ENCODE data around the gene NUDT5. TPM values are rescaled to one million over a fixed set of nuclear protein-coding genes. Genes with fewer than 3 reads are reported as not detected.

The NUDT5 gene
- polyA plus RNA-seq, 1 of the 3 experiments (the other 2 are of a cell fraction) = 61.2 TPM

- TF ChIP-seq, protein P1, sequence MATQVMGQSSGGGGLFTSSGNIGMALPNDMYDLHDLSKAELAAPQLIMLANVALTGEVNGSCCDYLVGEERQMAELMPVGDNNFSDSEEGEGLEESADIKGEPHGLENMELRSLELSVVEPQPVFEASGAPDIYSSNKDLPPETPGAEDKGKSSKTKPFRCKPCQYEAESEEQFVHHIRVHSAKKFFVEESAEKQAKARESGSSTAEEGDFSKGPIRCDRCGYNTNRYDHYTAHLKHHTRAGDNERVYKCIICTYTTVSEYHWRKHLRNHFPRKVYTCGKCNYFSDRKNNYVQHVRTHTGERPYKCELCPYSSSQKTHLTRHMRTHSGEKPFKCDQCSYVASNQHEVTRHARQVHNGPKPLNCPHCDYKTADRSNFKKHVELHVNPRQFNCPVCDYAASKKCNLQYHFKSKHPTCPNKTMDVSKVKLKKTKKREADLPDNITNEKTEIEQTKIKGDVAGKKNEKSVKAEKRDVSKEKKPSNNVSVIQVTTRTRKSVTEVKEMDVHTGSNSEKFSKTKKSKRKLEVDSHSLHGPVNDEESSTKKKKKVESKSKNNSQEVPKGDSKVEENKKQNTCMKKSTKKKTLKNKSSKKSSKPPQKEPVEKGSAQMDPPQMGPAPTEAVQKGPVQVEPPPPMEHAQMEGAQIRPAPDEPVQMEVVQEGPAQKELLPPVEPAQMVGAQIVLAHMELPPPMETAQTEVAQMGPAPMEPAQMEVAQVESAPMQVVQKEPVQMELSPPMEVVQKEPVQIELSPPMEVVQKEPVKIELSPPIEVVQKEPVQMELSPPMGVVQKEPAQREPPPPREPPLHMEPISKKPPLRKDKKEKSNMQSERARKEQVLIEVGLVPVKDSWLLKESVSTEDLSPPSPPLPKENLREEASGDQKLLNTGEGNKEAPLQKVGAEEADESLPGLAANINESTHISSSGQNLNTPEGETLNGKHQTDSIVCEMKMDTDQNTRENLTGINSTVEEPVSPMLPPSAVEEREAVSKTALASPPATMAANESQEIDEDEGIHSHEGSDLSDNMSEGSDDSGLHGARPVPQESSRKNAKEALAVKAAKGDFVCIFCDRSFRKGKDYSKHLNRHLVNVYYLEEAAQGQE (IDR thresholded peaks at IDR 0.05; ENCODE audit: low read depth, low read length) = no peak
- no peak for TF ChIP-seq EZH2phosphoT487 (IDR thresholded peaks at IDR 0.05; ENCODE audit: borderline replicate concordance, low read depth)
These were observed 15.3 kb downstream of the NUDT5 start (continued) for GRCh38 chr10:12180221-12180974.

- Histone ChIP-seq H3K27ac (ENCODE audit: low read depth in 2 of 2, low read length in 1 of 2) (no peak overlapping the region), H3K4me3 (ENCODE audit: low read depth in 2 of 2, low read length in 1 of 2) (no peak overlapping the region), H3F3A (replicated peaks; ENCODE audit: insufficient read depth) (no peaks in the 10 kb centered on the region), H4K20me1 (ENCODE audit: insufficient read depth) (no peaks in the 10 kb centered on the region), H3K27me3 (ENCODE audit: insufficient read depth) (no peaks in the 10 kb centered on the region), H3K9me3 (no peaks in the 10 kb centered on the region), H2AFZ (ENCODE audit: low read depth) (no peak overlapping the region), H3K4me1 (ENCODE audit: control insufficient read depth in 1 of 2, insufficient read depth in 2 of 2, low read depth in 1 of 2, low read length in 1 of 2) (no peaks in the 10 kb centered on the region), H3K36me3 (replicated peaks in 1 of 2; ENCODE audit: control insufficient read depth in 1 of 2, insufficient read depth in 2 of 2, low read length in 1 of 2) (peaks cover 35 to 39% of the 10 kb centered on the region in 2 experiments), H3K4me2 (no peak overlapping the region), H3K79me2 (ENCODE audit: insufficient read depth) (no peaks in the 10 kb centered on the region), H3K9ac (no peak overlapping the region), H3K9me2 (no peaks in the 10 kb centered on the region)
- ChIA-PET POLR2A (no interaction called here), CTCF (interaction anchor here (1.4 kb wide), 1 partner anchor 49 kb away, joined by 4 read pairs; no protein-coding TSS in a partner anchor)
- WGBS (ENCODE audit: low lambda C conversion rate) = 97% methylated on average over 4 of the region's 4 CpGs
- DNase-seq = no peak
- TF ChIP-seq SMC3 (IDR thresholded peaks at IDR 0.05; ENCODE audit: low read depth, low read length) = no peak
- no peak for TF ChIP-seq IRF3 (IDR thresholded peaks at IDR 0.05; ENCODE audit: low read depth, low read length)
- TF ChIP-seq TAF1 (IDR thresholded peaks at IDR 0.05; ENCODE audit: borderline replicate concordance, low read depth, low read length) = no peak
- TF ChIP-seq GABPA (IDR thresholded peaks at IDR 0.05; ENCODE audit: low read depth) = no peak
- TF ChIP-seq, protein P2, sequence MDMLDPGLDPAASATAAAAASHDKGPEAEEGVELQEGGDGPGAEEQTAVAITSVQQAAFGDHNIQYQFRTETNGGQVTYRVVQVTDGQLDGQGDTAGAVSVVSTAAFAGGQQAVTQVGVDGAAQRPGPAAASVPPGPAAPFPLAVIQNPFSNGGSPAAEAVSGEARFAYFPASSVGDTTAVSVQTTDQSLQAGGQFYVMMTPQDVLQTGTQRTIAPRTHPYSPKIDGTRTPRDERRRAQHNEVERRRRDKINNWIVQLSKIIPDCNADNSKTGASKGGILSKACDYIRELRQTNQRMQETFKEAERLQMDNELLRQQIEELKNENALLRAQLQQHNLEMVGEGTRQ (IDR thresholded peaks at IDR 0.05; ENCODE audit: borderline replicate concordance, low read depth, low read length) = no peak
- TF ChIP-seq RFX5 (IDR thresholded peaks at IDR 0.05; ENCODE audit: low read length) = no peak
- no peak for TF ChIP-seq ELF1 (IDR thresholded peaks at IDR 0.05)
- TF ChIP-seq, protein P3, sequence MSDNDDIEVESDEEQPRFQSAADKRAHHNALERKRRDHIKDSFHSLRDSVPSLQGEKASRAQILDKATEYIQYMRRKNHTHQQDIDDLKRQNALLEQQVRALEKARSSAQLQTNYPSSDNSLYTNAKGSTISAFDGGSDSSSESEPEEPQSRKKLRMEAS (IDR thresholded peaks at IDR 0.05; ENCODE audit: low read depth) = no peak
- TF ChIP-seq CTCF (IDR thresholded peaks at IDR 0.05) = no peak
- TF ChIP-seq POLR2AphosphoS5 (IDR thresholded peaks at IDR 0.05; ENCODE audit: low read depth, low read length) = no peak
- TF ChIP-seq, protein P4, sequence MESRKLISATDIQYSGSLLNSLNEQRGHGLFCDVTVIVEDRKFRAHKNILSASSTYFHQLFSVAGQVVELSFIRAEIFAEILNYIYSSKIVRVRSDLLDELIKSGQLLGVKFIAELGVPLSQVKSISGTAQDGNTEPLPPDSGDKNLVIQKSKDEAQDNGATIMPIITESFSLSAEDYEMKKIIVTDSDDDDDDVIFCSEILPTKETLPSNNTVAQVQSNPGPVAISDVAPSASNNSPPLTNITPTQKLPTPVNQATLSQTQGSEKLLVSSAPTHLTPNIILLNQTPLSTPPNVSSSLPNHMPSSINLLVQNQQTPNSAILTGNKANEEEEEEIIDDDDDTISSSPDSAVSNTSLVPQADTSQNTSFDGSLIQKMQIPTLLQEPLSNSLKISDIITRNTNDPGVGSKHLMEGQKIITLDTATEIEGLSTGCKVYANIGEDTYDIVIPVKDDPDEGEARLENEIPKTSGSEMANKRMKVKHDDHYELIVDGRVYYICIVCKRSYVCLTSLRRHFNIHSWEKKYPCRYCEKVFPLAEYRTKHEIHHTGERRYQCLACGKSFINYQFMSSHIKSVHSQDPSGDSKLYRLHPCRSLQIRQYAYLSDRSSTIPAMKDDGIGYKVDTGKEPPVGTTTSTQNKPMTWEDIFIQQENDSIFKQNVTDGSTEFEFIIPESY (IDR thresholded peaks at IDR 0.05; ENCODE audit: borderline replicate concordance, low read depth) = no peak
- TF ChIP-seq FOXM1 (IDR thresholded peaks at IDR 0.05; ENCODE audit: low read depth) = no peak
- TF ChIP-seq RCOR1 (IDR thresholded peaks at IDR 0.05; ENCODE audit: low read length) = no peak
- no peak for TF ChIP-seq PBX3 (IDR thresholded peaks at IDR 0.05)
These were observed 16.0 kb downstream of the NUDT5 start for GRCh38 chr10:12179606-12180170.
